ENCODE measurements around the gene SBNO2. TPM values are rescaled to one million over a fixed set of nuclear protein-coding genes. Genes with fewer than 3 reads are reported as not detected.
A peak's percentile ranks its signal among the peaks of the same experiment; 100 is the strongest.

The SBNO2 gene
- total RNA-seq, 1 experiment from 2014 or later, result 18.8 TPM

DNA sequence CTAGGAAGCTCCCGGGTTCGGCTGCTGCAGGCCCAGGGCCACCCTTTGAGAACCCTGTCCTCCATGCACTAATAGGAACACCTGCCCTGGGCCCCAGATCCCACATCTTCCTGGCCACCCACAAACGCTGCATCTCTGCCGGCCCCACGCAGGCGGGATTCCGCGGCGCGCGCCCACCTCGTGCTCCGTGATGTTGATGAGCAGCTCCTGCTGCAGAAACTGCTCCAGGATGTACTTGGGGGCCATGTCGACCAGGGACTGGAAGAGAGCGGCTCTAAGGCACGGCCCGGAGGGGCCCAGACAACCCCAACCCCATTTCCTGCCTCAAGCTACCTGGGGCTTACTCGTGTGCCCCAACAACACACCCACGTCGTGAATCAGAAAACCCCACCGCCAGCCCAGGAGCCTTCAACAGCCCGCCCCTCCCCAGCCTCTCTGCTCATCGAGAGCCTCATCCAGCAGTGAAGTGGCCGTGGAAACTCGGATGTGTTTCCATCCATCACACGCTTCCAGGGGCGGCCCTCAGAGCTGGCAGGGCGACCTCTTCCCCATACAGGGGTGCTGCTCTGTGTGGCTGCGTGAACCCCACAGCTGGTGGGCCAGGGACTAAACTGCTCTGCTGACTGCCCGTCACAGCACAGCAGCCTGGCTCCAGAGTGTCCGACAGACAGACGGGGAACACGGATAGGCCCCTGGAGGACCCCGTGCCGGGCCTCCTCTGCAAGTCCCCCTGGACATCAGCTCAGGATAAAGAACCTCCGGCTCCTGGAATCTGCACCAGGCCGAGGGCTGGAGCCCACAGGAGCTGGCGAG is 83.1 kb downstream of the SBNO2 start:
- in situ Hi-C loops (cut with HindIII; ENCODE audit: low pct_unique_long_range_greater_than_20kb, low sequenced_read_pairs), result no loop called here
- no peak for DNase-seq (ENCODE audit: low read depth, low spot score)

GRCh38 chr19:1089891-1090290 is 84.2 kb downstream of the SBNO2 start:
- no peak for DNase-seq (ENCODE audit: low read depth, low spot score)
- in situ Hi-C loops (cut with HindIII; ENCODE audit: low pct_unique_long_range_greater_than_20kb, low sequenced_read_pairs), result no loop called here

GRCh38 chr19:1089126-1089771 is 84.8 kb downstream of the SBNO2 start:
- no peak for DNase-seq (ENCODE audit: low read depth, low spot score)
- in situ Hi-C loops (cut with HindIII; ENCODE audit: low pct_unique_long_range_greater_than_20kb, low sequenced_read_pairs), result no loop called here

- in situ Hi-C loops (cut with HindIII; ENCODE audit: low pct_unique_long_range_greater_than_20kb, low sequenced_read_pairs), result no loop called here
- no peak for DNase-seq (ENCODE audit: low read depth, low spot score)
Measured at GRCh38 chr19:1088416-1089010, 85.6 kb downstream of the SBNO2 start.

GRCh38 chr19:1087813-1088415 is 86.2 kb downstream of the SBNO2 start:
- no peak for DNase-seq (ENCODE audit: low read depth, low spot score)
- in situ Hi-C loops (cut with HindIII; ENCODE audit: low pct_unique_long_range_greater_than_20kb, low sequenced_read_pairs), result no loop called here

- in situ Hi-C loops (cut with HindIII; ENCODE audit: low pct_unique_long_range_greater_than_20kb, low sequenced_read_pairs), result no loop called here
- DNase-seq (ENCODE audit: low read depth, low spot score), result no peak
Measured at GRCh38 chr19:1086613-1087012, 87.5 kb downstream of the SBNO2 start.

- no peak for DNase-seq (ENCODE audit: low read depth, low spot score)
- in situ Hi-C loops (cut with HindIII; ENCODE audit: low pct_unique_long_range_greater_than_20kb, low sequenced_read_pairs), result no loop called here
Measured at GRCh38 chr19:1085676-1086442, 88.2 kb downstream of the SBNO2 start.

GRCh38 chr19:1085053-1085658 is 88.9 kb downstream of the SBNO2 start:
- no peak for DNase-seq (ENCODE audit: low read depth, low spot score)
- in situ Hi-C loops (cut with HindIII; ENCODE audit: low pct_unique_long_range_greater_than_20kb, low sequenced_read_pairs), result no loop called here

GRCh38 chr19:1084024-1084868 is 89.8 kb downstream of the SBNO2 start:
- in situ Hi-C loops (cut with HindIII; ENCODE audit: low pct_unique_long_range_greater_than_20kb, low sequenced_read_pairs), result no loop called here
- DNase-seq (ENCODE audit: low read depth, low spot score), result no peak

DNA sequence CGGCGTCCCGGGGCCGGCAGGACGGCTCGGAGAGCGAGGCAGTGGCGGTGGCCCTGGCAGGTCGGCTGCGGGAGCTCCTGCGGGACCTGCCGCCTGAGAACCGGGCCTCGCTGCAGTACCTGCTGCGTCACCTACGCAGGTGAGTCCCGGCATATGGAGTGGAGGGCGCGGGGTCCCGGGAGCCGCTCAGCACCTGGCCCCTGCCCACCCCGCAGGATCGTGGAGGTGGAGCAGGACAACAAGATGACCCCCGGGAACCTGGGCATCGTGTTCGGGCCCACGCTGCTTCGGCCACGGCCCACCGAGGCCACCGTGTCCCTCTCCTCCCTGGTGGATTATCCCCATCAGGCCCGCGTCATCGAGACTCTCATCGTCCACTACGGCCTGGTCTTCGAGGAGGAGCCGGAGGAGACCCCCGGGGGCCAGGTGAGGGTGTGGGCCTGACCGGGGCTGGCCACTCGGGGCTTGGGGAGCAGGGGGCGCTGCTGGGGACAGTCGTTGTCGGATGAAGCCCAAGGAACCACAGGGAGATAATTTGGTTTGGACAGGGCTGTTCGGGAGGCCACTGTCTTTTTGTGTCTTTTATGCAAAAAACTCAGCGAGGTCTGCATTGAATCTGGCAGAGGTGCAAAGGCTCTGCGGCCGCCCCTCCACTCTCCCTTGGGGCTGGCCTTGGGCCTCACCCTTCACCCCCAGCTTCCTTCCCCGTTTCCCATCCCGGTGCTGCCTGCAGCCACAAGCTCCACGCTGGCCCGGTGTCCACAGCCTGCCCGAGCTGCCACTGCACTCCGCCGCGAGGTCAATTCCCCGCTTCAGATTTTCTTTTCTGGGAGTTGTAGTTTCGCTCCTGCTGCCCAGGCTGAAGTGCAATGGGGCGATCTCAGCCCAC is 90.9 kb downstream of the SBNO2 start:
- in situ Hi-C loops (cut with HindIII; ENCODE audit: low pct_unique_long_range_greater_than_20kb, low sequenced_read_pairs), result no loop called here
- no peak for DNase-seq (ENCODE audit: low read depth, low spot score)

DNA sequence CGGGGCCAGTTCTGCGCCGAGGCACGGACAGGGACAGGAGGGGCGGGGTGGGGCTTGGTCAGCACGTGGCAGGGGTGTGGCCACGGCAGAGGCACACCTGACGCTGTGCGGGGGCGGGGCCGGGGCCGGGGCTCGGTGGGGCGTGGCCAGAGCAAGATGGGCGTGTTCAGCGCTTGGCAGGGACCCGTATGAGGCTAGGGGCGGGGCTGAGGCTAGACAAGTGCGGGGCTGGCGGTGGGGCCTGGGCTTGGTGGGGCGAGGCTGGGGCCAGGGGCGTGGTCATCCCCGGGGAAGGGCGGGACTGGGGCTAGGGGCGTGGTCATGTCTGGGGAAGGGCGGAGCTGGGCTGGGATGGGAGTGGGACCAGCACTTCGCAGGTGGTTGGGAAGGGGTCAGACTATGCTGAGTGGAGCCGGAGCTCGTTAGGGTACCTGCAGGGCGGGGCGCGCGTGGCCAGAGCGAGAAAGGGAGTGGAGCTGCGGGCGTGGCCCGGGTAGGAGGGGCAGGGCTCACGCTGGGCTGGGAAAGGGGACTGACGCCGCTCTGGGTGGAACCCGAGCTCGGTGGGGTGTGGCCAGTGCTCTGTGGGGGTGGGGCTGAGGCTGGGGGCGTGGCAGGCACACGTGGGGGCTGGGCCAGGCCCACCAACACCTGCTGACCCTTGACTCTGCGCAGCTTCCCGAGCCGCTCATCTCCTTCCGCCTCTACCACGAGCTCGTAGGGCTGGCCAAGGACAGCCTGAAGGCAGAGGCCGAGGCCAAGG is 91.7 kb downstream of the SBNO2 start:
- DNase-seq (ENCODE audit: low read depth, low spot score), result peak; percentile 22
- in situ Hi-C loops (cut with HindIII; ENCODE audit: low pct_unique_long_range_greater_than_20kb, low sequenced_read_pairs), result no loop called here

DNA sequence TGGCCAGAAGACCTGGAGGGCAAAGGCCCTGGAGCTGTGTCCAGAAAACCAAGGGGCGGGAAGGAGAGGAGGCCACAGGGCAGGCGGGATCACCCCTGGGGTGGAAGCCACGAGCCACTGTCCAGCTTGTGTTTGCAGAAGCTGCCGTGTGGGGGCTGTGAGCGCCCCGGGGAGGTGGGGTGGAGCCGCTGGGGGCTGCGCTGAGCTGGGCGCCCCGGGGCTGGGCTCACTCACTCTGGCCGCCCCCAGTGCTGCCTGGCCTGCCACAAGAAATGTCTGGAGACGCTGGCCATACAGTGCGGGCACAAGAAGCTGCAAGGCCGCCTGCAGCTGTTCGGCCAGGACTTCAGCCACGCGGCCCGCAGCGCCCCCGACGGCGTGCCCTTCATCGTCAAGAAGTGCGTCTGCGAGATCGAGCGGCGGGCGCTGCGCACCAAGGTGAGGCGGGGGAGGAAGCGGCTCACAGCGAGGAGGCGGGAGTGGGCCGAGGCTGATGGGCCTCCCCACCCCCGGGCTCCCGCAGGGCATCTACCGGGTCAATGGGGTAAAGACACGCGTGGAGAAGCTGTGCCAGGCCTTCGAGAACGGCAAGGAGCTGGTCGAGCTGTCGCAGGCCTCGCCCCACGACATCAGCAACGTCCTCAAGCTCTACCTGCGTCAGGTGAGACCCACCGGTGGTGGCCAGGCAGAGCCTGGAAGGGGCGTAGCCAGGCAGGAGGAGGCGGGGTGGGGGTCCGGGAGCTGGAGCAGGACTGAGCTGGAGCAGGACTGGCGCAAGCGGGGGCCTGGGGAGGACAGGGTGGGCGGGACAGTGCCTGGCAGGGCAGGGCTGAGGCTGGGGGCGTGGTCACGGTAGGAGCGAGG is 92.5 kb downstream of the SBNO2 start:
- in situ Hi-C loops (cut with HindIII; ENCODE audit: low pct_unique_long_range_greater_than_20kb, low sequenced_read_pairs), result no loop called here
- DNase-seq (ENCODE audit: low read depth, low spot score), result no peak

DNA sequence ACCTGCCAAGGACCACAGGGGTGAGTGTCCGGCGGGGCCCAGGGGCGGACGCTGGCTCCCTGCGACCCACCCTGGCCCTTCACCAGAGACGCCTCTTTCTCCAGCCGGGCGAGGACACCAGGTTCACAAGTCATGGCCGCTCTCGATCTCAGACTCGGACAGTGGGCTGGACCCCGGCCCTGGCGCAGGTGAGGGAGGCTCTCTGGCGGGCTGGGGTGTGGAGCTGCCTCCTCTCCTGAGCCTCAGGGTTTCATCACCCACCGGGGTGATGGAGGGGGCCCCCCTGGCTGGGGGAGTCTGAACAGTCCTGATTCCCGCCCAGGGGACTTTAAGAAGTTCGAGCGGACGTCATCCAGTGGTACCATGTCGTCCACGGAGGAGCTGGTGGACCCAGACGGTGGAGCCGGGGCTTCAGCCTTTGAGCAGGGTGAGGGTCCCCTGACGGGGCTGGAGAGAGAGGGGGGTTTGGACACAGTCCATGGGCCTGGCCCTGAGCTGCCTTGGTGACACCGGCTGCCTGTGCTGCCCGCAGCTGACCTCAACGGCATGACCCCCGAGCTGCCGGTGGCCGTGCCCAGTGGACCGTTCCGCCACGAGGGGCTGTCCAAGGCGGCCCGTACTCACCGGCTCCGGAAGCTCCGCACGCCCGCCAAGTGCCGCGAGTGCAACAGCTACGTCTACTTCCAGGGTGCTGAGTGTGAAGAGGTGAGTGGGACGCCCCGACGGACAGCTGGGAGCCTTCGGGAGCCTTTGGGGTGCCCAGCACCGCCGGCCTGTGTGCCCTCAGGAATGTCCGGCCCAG is 93.5 kb downstream of the SBNO2 start:
- DNase-seq (ENCODE audit: low read depth, low spot score), result no peak
- in situ Hi-C loops (cut with HindIII; ENCODE audit: low pct_unique_long_range_greater_than_20kb, low sequenced_read_pairs), result no loop called here
